Stimulated activated CD8-positive, alpha-beta memory T cell treated with anti-CD3 and anti-CD28 coated beads, Interleukin-15, amount 100 ng/mL, for 48 hours (primary cell): ENCODE measurements around the gene CFAP53.

Experiments
- DNase-seq, 2 donors: peaks; one replicate each; pipeline ENCODE4 v3.0.0-alpha.2; 2020; ENCODE audit warnings: low read depth in 2 of 2

CFAP53 gene

DNA sequence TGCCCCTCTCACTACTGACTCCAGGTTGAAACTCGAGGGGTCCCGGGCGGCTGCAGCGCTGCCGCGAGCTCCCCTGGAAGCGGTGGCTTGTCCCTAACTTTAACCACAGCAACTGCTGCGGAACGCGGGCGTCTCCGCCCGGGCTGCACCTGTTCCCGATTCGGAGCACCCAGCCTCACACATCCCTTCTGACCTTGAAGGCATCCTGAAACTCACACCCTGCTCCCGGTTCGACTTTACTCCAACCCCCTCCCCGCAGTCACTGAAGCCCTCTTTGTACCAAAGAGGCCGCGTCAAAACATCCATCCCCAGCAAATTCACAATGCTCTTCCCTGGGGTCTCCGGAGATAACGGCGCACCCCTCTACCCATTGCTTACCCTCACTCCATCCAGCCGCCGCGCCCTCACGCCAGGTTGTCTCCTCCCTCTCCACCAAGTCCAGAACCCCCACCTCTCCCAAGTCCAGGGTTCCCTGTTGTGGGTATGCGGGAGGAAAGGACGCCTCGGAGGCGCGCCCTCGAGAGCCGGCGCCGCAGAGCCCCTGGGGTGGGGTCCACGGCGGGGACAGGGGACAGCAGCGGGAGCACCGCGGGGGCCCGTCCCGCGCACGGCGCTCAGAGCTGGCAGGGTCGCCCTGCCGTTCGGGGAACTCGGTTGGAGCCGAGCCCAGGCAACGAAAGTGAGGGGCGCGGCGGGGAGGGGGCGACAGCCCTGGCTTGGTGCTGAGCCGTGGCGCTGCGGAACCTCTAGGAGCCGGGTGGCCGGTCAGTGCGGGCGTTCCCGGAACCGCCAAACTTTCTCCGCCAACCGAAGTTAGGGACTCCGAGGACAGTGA lies 72.3 kb downstream of the CFAP53 start:
- no peak for DNase-seq

DNA sequence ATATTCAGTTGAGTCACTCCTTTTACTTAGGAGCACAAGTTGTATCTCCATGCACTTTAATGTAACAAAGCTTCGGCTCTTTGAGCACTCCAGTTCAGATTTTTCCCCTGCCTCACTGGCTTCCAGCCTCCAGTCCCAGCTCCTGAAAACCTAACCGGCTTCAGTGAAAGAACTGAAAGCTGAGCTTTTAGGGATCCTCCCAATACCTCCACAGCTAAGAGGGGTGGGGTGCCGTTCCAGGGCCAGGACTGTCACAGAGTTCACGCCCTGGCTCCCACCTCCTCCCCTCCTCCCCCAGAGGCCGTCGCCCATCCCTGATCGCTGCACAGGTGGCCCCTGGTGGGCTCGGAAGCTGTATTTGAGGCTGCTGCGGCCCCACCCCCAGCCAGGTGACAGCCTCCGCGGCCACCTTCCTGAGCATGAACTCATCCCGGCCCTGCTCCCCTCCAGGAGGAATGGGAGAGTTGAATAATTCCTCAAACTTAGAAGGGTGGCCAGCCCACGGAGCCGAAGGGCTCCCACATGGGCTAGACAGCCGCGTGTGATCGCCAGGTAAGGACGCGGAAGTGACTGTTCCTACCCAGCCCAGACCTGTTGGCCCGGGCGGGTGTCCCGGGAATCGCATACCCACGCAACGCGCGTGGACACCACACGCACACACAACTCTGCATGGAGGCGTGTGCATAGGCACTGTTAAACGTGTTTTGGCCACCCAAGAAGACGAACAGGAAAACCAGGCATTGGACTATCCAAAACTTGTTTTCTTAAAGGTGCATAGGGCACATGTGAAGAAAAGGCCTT lies 73.1 kb downstream of the CFAP53 start:
- DNase-seq = no peak

DNA sequence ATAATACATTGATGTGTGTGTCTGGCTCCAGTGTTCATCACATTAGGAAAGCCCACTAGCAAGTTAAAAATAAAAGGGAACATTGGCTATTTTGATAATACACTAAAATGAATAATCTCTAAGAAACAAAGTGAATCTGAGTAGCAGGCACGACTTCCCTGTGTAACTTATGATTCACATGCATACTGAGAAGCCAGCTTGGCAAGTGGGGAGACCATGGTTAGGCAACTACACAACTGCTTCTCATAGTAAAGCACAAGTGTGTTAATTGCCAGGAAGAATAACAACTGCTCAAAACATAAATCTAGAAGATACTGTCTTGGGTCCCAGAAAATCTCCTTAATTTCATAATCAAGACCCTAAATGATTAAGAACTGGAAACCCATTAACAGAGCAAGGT lies 75.4 kb downstream of the CFAP53 start:
- DNase-seq = no peak

DNA sequence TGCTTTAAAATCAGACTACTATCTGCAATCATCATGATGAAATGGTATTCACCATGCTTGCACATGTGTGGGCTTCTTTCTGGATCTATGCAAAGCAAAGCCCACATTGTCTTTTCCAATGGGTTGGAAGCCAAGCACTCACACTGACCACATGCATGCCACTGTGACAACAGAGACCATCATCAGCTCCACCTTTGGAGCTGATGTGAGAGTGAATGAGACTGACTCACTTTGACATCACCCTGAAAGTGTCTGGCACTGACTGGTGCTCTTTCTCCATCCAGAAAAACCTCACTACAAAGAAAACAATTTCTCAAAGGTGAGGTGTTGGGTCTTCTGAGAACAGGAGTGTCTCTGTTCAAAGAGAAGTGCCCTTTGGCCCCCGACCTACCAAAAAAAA lies 76.1 kb downstream of the CFAP53 start:
- DNase-seq = no peak

DNA sequence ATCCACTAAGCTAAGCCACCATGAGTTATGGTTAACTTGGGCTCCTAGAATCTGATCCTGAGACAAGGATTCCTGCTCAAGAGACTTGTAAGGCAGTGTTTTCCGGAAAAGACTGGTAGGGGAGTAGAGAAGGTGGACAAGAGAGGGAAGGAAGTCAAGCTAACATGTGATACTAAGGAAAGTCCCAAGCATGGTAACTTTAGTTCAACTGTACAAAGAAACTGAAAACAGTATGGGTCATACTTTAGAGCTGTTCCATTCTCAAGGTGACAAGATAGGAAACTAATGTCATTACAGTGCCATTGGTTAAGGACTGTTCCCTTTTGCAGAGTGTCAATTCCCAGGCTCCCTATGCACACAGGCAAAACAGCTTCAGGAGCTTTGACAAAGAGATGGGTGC lies 77.1 kb downstream of the CFAP53 start:
- no peak for DNase-seq

DNA sequence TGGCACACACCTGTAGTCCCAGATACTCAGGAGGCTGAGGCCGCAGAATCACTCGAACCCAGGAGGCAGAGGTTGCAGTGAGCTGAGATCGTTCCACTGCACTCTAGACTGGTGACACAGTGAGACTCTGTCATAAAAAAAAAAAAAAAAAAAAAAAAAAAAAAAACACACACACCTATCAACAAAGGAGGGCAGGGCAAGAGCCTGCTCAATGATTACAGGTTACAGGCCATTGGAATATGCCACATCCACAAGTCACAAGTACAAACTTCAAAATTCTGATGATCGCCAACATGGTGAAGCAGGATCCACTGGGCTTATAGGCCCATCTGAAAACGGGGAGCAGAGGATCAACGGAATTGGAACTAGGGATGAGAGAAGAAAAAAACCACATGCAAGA lies 77.6 kb downstream of the CFAP53 start:
- DNase-seq = no peak

DNA sequence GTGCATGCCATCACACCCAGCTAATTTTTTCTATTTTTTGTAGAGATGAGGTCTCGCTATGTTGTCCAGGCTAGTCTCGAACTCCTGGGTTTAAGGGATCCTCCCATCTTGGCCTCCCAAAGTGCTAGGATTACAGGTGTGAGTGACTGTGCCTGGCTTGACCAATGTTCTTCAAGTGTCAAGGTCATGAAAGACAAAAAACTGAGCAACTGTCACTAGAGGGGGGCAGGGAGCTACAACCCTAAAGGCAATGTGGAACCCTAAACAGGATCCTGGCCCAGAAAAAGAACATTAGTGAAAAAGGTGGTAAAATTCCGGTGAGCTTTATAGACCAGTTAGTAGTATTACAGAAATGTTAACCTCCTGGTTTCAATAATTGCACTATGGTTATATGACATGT lies 78.6 kb downstream of the CFAP53 start:
- DNase-seq = no peak

DNA sequence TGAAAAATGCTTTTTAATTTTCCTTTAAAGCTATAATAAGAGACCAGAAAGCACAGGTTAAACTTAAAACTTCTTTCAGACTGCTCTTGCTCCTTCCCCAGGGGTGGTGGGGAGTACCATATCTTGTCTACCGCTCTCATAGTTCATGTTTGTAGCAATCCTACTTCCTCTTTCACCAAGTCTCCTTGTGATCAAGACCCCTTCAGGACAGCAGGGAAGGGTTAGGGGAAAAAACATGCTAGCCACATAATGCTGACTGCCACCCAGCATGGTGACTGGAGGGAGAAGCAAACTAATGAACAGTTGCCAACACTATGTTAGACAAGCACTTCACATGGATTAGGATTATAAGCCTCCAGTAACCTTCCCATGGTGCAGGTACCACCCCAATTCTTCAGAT lies 79.9 kb downstream of the CFAP53 start:
- DNase-seq = no peak

DNA sequence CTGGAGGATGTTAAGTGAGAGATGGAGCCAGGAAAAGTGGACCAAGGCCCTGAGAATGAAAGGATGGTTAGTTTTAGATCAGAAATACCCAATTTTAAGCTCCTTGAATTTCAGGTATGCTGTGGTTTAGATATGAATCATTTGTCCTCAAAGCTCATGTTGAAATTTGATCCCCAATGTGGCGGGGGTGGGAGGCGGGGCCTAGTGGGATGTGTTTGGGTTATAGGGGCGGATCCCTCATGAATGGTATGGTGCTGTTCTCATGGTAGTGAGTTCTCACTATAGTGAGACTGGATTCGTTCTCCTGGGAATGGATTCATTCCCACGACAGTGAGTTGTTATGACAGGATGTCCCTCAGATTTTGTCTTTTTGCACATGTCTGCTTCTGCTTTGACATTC lies 82.7 kb downstream of the CFAP53 start:
- DNase-seq = no peak

DNA sequence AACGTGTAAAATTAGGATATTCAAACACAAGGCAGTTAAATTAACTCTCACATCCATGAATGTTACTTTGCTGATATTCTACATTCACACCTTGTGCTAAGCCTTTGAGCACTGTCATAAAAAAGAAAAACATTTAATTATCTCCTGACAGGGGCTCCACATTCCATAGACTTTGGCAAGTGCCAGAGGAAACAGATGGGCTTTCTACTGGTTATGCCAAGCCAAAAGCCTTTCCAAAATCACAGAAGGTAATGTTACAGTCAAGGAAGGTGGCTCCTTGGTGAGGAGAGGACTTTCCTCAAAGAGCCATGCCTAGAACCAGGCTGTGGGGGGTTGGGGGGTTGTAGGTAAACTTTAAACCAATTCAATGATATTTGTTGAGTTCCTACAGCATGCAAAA lies 83.8 kb downstream of the CFAP53 start:
- no peak for DNase-seq

DNA sequence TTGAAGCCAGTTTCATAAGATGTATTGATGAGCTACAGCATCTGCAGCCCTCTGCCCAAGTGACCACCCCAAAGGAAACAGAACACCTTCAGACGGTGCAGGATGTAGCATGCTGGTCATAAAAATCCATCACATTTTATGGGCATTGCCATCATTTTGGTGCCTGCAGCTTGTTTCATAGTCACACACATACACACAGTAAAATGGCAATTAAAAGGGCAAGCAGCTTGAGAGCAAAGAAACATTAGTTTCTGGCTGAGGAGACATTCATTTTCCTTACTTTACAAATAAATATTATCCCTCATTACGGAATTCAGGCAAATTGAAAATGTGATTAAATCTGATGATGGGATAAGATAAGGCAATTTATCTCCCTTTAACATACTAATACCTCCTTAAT lies 84.7 kb downstream of the CFAP53 start:
- no peak for DNase-seq

DNA sequence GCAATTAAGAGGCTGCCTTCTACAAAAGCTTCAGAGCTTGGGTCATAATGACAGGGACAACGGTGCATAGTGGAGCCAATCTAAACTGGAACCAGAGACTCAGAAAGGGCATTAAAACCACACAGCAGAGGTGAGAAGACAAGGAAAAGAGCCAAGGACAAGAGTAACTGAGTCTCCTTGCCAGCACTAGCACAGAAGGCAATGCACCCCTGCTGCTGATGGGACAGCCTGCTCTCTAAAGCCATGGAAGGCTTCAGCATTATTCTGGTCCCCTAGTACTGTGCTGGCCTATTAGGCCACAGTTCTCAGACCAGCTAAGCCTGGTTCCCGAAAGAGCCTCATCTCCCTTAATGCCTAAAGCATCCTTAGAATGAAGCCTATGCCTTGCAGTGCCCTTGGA lies 86.8 kb downstream of the CFAP53 start:
- no peak for DNase-seq

DNA sequence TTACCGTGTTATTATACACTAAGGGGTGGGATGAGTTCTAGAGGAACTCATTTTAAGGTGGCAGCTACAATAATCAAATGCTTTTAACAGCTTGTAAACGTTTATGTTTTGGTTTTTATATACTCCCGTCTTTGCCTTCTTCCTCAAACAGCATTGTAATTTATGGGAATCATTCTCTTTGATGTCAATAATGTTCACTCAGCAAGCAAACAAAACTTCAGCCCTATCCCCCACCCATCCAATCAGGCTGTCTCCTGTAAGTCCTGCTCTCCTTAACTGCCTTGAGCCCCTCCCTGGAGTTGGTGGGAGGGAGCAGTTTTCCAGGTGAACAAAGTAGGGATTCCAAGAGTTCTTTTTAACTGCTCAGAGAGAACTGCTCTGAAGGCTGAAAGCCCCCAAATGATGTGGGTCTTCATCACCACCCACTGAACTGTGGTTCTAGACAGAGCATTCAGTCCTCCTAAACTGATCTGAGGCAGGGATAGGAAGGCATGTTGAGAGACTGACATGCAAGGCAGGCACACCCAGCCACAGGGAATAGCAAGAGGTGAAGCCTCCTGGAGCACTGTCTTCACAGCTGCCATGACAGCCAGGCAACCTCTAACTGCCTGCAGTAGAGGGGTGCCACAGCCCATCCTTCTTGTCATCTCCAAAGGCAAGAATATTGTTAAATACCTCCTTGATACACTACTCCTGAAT lies 88.9 kb downstream of the CFAP53 start:
- no peak for DNase-seq
